HepG2 (cell line): Measurements from ENCODE around the gene SNU13. TPM values are rescaled to one million over a fixed set of nuclear protein-coding genes. Genes with fewer than 3 reads are reported as not detected.

ENCODE experiments used
- ATAC-seq: fragments of 200-7000 bp; cut with Tn5 transposase; 3 replicates; pipeline ENCODE4 v1.9.1; 2020; ENCODE audit warnings: mild to moderate bottlenecking, moderate library complexity
- BruUV-seq: library from RNA; stranded (reverse); fragments of 400-500 nt; replicated peaks from 2 replicates; lab custom pipeline; 2021; lab: Mats Ljungman, UMichigan
- CTCF ChIA-PET: fragments of 300-600 bp; formaldehyde crosslinking; extraction: SDS; loops from one replicate; lab custom pipeline; 2021; ENCODE audit warnings: low total read pairs, inconsistent platforms, low intra/inter-chr PET ratio; lab: Yijun Ruan, JAX
- POLR2A ChIA-PET: fragments of 350-600 bp; sonication (Branson Sonifier 250); formaldehyde crosslinking; loops from one replicate; lab custom pipeline; 2020; ENCODE audit warnings: antibody characterized with exemption, inconsistent platforms; lab: Yijun Ruan, JAX
- DNase-seq: peaks from one replicate; pipeline ENCODE4 v3.0.0-alpha.2; 2015; ENCODE audit warnings: low spot score
- FAIRE-seq: peaks from 3 replicates; lab custom pipeline; 2011; peaks lifted over from hg19 to GRCh38; lab: Jason Lieb, UNC
- H2AFZ ChIP-seq: one replicate; pipeline ENCODE4 v1.6.1; 2011; ENCODE audit warnings: low read length, inconsistent platforms
- H3K27ac ChIP-seq: fragments of 300-600 bp; 3 replicates; pipeline ENCODE4 v1.8.0; 2011; ENCODE audit warnings: mixed run types, mild to moderate bottlenecking, mixed read lengths, low read length, inconsistent platforms; ENCODE audit not compliant: insufficient read depth; ENCODE audit errors: extremely low read length
- H3K27me3 ChIP-seq, 2 experiments: fragments of 200-600 bp in 1 of 2; 2 replicates in 1 of 2; 3 replicates in 1 of 2; pipeline versions ENCODE4 v1.6.0 to v1.8.0; 2011; ENCODE audit warnings: low read length in 2 of 2, mild to moderate bottlenecking in 2 of 2, moderate library complexity in 2 of 2, inconsistent platforms in 1 of 2; ENCODE audit not compliant: insufficient read depth in 2 of 2, control insufficient read depth in 1 of 2
- H3K36me3 ChIP-seq, 2 experiments: fragments of 200-600 bp in 1 of 2; replicated peaks in 1 of 2; 2 replicates in 1 of 2; 3 replicates in 1 of 2; pipeline versions ENCODE4 v1.5.1 to v1.8.0; 2011; ENCODE audit warnings: low read length in 2 of 2, inconsistent platforms in 1 of 2; ENCODE audit not compliant: insufficient read depth in 2 of 2, control insufficient read depth in 1 of 2
- H3K4me1 ChIP-seq: 2 replicates; pipeline ENCODE4 v1.5.1; 2012; ENCODE audit warnings: low read length, inconsistent platforms; ENCODE audit not compliant: insufficient read depth
- H3K4me2 ChIP-seq: 2 replicates; pipeline ENCODE4 v1.6.0; 2011; ENCODE audit warnings: low read depth, low read length, inconsistent platforms
- H3K4me3 ChIP-seq, 3 experiments: fragments of 200-600 bp in 1 of 3; sonication (generic), shearing (Covaris generic) in 1 of 3; replicated peaks in 1 of 3; 2 replicates each; pipeline ENCODE4 v1.5.1; 2011 to 2016; ENCODE audit warnings: low read length in 3 of 3, inconsistent platforms in 2 of 3, low read depth in 2 of 3, mild to moderate bottlenecking in 2 of 3, control low read depth in 1 of 3, mixed read lengths in 1 of 3; ENCODE audit not compliant: insufficient read depth in 1 of 3
- H3K79me2 ChIP-seq: one replicate; pipeline ENCODE4 v1.6.1; 2011; ENCODE audit warnings: low read length, inconsistent platforms; ENCODE audit not compliant: insufficient read depth
- H3K9ac ChIP-seq: 2 replicates; pipeline ENCODE4 v1.6.0; 2011; ENCODE audit warnings: mild to moderate bottlenecking, low read depth, low read length, inconsistent platforms; ENCODE audit not compliant: insufficient read depth
- H3K9me3 ChIP-seq: 2 replicates; pipeline ENCODE4 v1.5.1; 2012; ENCODE audit warnings: mild to moderate bottlenecking, low read length
- H4K20me1 ChIP-seq: 2 replicates; pipeline ENCODE4 v1.6.0; 2011; ENCODE audit warnings: inconsistent platforms, mild to moderate bottlenecking, low read length, moderate library complexity; ENCODE audit not compliant: insufficient read depth
- HHEX ChIP-seq: IDR thresholded peaks from 2 replicates; pipeline ENCODE4 v1.6.1; 2016; ENCODE audit warnings: control low read depth
- MTF1 ChIP-seq: sonication (generic); formaldehyde crosslinking; IDR thresholded peaks from 2 replicates; pipeline ENCODE4 v1.5.0; 2020; ENCODE audit warnings: missing genetic modification reagents
- PTBP1 ChIP-seq: fragments of 200-400 bp; formaldehyde crosslinking; IDR thresholded peaks from 2 replicates; pipeline ENCODE4 v1.6.1; 2018; ENCODE audit warnings: low read length, low read depth; ENCODE audit not compliant: poor library complexity, severe bottlenecking
- RAD21 ChIP-seq: fragments of 450-650 bp; formaldehyde crosslinking; IDR thresholded peaks from 2 replicates; pipeline ENCODE4 v1.5.0; 2020; ENCODE audit warnings: mild to moderate bottlenecking
- SNAPC2 ChIP-seq: sonication (generic); formaldehyde crosslinking; IDR thresholded peaks from 2 replicates; pipeline ENCODE4 v1.8.1; 2022; ENCODE audit warnings: mild to moderate bottlenecking, missing genetic modification reagents
- YY1 ChIP-seq: IDR thresholded peaks from 2 replicates; pipeline ENCODE4 v1.6.1; 2011; ENCODE audit warnings: low read length, low read depth, moderate library complexity, mild to moderate bottlenecking; ENCODE audit not compliant: insufficient read depth, insufficient replicate concordance
- ZNF556 ChIP-seq: sonication (generic); formaldehyde crosslinking; IDR thresholded peaks from 2 replicates; pipeline ENCODE4 v1.4.0; 2020; ENCODE audit warnings: mild to moderate bottlenecking, missing genetic modification reagents, borderline replicate concordance
- ZNF792 ChIP-seq: IDR thresholded peaks from 2 replicates; pipeline ENCODE4 v1.6.1; 2016
- ZUFSP ChIP-seq: sonication (generic); formaldehyde crosslinking; IDR thresholded peaks from 2 replicates; pipeline ENCODE4 v1.9.0; 2021; ENCODE audit warnings: missing genetic modification reagents, mild to moderate bottlenecking, borderline replicate concordance
- WGBS: methylation state at CpG from one replicate; pipeline ENCODE4 v1.1.6; 2017; ENCODE audit warnings: low lambda C conversion rate; 5-methylcytosine and 5-hydroxymethylcytosine counted together
- in situ Hi-C: cut with HindIII; loops from 2 replicates; pipeline ENCODE4 v1.10.0; 2017; ENCODE audit warnings: low pct_unique_long_range_greater_than_20kb; ENCODE audit not compliant: extremely low pct_ligation_motif_present
- intact Hi-C: fragments of 100-400 bp; cut with micrococcal nuclease; formaldehyde crosslinking; loops from one replicate; pipeline ENCODE4 v1.10.0; 2022; ENCODE audit not compliant: unreplicated experiment
- polyA plus RNA-seq, 8 experiments: library from polyadenylated mRNA; depleted of rRNA in 3 of 8; stranded (reverse) in 7 of 8; unstranded in 1 of 8; fragments of >200 nt; fragmentation: Illumina TruSeq in 4 of 8; extraction: Trizol in 4 of 8; gene quantifications; 2 replicates each; pipeline versions ENCODE4 v1.2.1 to v1.2.3, GENCODE V29; 2011 to 2016; ENCODE audit warnings: low read depth in 4 of 8, missing spikeins in 1 of 8, mixed read lengths in 1 of 8; ENCODE audit not compliant: insufficient read depth in 1 of 8
- total RNA-seq, 5 experiments: library from RNA; depleted of rRNA; stranded (reverse); fragments of >200 nt; fragmentation: Illumina TruSeq; extraction: Trizol; gene quantifications; 2 replicates each; pipeline ENCODE4 v1.2.3, GENCODE V29; 2016; ENCODE audit warnings: low read depth in 1 of 5
- TF ChIP-seq, protein P1 (sequence below): sonication (generic); formaldehyde crosslinking; IDR thresholded peaks from 2 replicates; pipeline ENCODE4 v1.5.1; 2020; ENCODE audit warnings: mild to moderate bottlenecking, missing genetic modification reagents, moderate library complexity
- TF ChIP-seq, protein P2 (sequence below), 2 experiments: fragments of 450-650 bp in 1 of 2; sonication (generic) in 1 of 2; formaldehyde crosslinking; IDR thresholded peaks; 2 replicates each; pipeline versions ENCODE4 v1.5.0 to v1.8.0; 2020 to 2022; ENCODE audit warnings: mild to moderate bottlenecking in 1 of 2, missing genetic modification reagents in 1 of 2
- TF ChIP-seq, protein P3 (sequence below): IDR thresholded peaks from 2 replicates; pipeline ENCODE4 v1.6.1; 2016; ENCODE audit warnings: control low read depth
- TF ChIP-seq, protein P4 (sequence below): sonication (generic); formaldehyde crosslinking; IDR thresholded peaks from 2 replicates; pipeline ENCODE4 v1.4.0; 2020; ENCODE audit warnings: missing genetic modification reagents, low read depth, mild to moderate bottlenecking, borderline replicate concordance
- TF ChIP-seq, protein P5 (sequence below): IDR thresholded peaks from 2 replicates; pipeline ENCODE4 v1.6.1; 2016; ENCODE audit warnings: missing genetic modification reagents, missing compliant biosample characterization

The SNU13 gene
- total and polyA plus RNA-seq, 2 of the 13 experiments (the other 11 are each of a cell fraction or from before 2014, with no cell fraction given), result 203 to 287 TPM

- Histone ChIP-seq H3K79me2 (no peaks in the 10 kb centered on the region), H3K9me3 (no peaks in the 10 kb centered on the region), H4K20me1 (no peaks in the 10 kb centered on the region), H3K27me3 (no peaks in the 10 kb centered on the region), H3K36me3 (no peaks in the 10 kb centered on the region; a peak in 1 of 5 replicates), H2AFZ (peak overlapping the region; percentile 70), H3K4me2 (peak overlapping the region; percentile 82), H3K4me3 (peak overlapping the region; percentile 45 to 66 (median 53); a peak in 4 of 6 replicates), H3K9ac (peak overlapping the region; percentile 47), H3K27ac (no peak overlapping the region), H3K4me1 (peaks cover 16% of the 10 kb centered on the region)
- CTCF ChIA-PET, result interaction anchor here (0.9 to 1.8 kb wide), 3 partner anchors 49 to 260 kb away, joined by 3 to 22 read pairs (median 4); no protein-coding TSS in a partner anchor
- in situ Hi-C loops, result loop anchor here (5.0 kb wide), 1 partner anchor 245 kb away; no protein-coding TSS in a partner anchor
- BruUV-seq, result no TSS peak
- intact Hi-C loops, result loop anchor here (1.0 to 10.0 kb wide), 4 partner anchors 160 to 418 kb away; no protein-coding TSS in a partner anchor
- FAIRE-seq, result peak; percentile 55
- DNase-seq, result peak; percentile 81
- POLR2A ChIA-PET, result interaction anchor here (0.6 to 2.0 kb wide), 10 partner anchors 9 to 678 kb away, joined by 3 to 29 read pairs (median 4); partner anchors contain the start of genes CCDC134, CENPM, DESI1 and SNU13
- 0% methylated on average over 2 of the region's 12 CpGs for WGBS
- peak; percentile 91 for ATAC-seq
- no peak for TF ChIP-seq ZUFSP (CRISPR knock-in tag)
- TF ChIP-seq ZNF792, result no peak
- no peak for TF ChIP-seq MTF1 (CRISPR knock-in tag)
- TF ChIP-seq RAD21 (CRISPR knock-in tag), result peak; percentile 93
- TF ChIP-seq, protein P1, sequence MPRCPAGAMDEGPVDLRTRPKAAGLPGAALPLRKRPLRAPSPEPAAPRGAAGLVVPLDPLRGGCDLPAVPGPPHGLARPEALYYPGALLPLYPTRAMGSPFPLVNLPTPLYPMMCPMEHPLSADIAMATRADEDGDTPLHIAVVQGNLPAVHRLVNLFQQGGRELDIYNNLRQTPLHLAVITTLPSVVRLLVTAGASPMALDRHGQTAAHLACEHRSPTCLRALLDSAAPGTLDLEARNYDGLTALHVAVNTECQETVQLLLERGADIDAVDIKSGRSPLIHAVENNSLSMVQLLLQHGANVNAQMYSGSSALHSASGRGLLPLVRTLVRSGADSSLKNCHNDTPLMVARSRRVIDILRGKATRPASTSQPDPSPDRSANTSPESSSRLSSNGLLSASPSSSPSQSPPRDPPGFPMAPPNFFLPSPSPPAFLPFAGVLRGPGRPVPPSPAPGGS, result peak; percentile 60; the same call in 1 of the 2 replicates
- no peak for TF ChIP-seq SNAPC2 (CRISPR knock-in tag)
- TF ChIP-seq PTBP1, result no peak
- TF ChIP-seq, protein P2, sequence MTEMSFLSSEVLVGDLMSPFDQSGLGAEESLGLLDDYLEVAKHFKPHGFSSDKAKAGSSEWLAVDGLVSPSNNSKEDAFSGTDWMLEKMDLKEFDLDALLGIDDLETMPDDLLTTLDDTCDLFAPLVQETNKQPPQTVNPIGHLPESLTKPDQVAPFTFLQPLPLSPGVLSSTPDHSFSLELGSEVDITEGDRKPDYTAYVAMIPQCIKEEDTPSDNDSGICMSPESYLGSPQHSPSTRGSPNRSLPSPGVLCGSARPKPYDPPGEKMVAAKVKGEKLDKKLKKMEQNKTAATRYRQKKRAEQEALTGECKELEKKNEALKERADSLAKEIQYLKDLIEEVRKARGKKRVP (CRISPR knock-in tag; IDR thresholded peaks at IDR 0.05), result no peak
- TF ChIP-seq, protein P3, sequence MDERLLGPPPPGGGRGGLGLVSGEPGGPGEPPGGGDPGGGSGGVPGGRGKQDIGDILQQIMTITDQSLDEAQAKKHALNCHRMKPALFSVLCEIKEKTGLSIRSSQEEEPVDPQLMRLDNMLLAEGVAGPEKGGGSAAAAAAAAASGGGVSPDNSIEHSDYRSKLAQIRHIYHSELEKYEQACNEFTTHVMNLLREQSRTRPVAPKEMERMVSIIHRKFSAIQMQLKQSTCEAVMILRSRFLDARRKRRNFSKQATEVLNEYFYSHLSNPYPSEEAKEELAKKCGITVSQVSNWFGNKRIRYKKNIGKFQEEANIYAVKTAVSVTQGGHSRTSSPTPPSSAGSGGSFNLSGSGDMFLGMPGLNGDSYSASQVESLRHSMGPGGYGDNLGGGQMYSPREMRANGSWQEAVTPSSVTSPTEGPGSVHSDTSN (CRISPR knock-in tag), result no peak
- no peak for TF ChIP-seq YY1
- no peak for TF ChIP-seq ZNF556 (CRISPR knock-in tag)
- no peak for TF ChIP-seq HHEX (CRISPR knock-in tag)
- TF ChIP-seq, protein P4, sequence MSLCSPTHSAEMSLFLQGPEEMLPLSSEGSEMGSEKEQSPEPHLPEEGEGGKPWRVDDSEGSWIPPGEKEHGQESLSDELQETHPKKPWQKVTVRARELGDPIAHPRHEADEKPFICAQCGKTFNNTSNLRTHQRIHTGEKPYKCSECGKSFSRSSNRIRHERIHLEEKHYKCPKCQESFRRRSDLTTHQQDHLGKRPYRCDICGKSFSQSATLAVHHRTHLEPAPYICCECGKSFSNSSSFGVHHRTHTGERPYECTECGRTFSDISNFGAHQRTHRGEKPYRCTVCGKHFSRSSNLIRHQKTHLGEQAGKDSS, result no peak
- TF ChIP-seq, protein P5, sequence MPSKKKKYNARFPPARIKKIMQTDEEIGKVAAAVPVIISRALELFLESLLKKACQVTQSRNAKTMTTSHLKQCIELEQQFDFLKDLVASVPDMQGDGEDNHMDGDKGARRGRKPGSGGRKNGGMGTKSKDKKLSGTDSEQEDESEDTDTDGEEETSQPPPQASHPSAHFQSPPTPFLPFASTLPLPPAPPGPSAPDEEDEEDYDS (CRISPR knock-in tag), result no peak
Observed at GRCh38 chr22:41697126-41697775, 8.6 kb upstream of the SNU13 start.
